A673 (cell line): ENCODE measurements around the gene WDR38. TPM values are rescaled to one million over a fixed set of nuclear protein-coding genes. Genes with fewer than 3 reads are reported as not detected.

Experiments used
- BruUV-seq: library from RNA; stranded (reverse); fragments of 400-500 nt; replicated peaks from 2 replicates; lab custom pipeline; 2021; lab: Mats Ljungman, UMichigan
- CTCF ChIA-PET: fragments of 300-600 bp; sonication (Branson Sonifier 250); formaldehyde crosslinking; loops from one replicate; lab custom pipeline; 2022; ENCODE audit warnings: antibody characterized with exemption; lab: Charles Lee
- POLR2A ChIA-PET: fragments of 300-600 bp; sonication (Branson Sonifier 250); formaldehyde crosslinking; loops from one replicate; lab custom pipeline; 2022; ENCODE audit warnings: antibody characterized with exemption; ENCODE audit not compliant: low non-redundant PET; lab: Charles Lee
- DNase-seq: peaks from one replicate; pipeline ENCODE4 v3.0.0-alpha.2; 2015; ENCODE audit warnings: low spot score
- H3K27ac ChIP-seq: fragments of 200-600 bp; sonication (generic); 2 replicates; pipeline ENCODE4 v1.5.1; 2016; ENCODE audit warnings: mixed run types, low read depth, mild to moderate bottlenecking, mixed read lengths, antibody characterized with exemption, low read length; ENCODE audit not compliant: poor library complexity, severe bottlenecking
- H3K27me3 ChIP-seq: fragments of 200-600 bp; sonication (generic); replicated peaks from 2 replicates; pipeline ENCODE4 v1.6.1; 2017; ENCODE audit warnings: mixed run types, low read depth, mild to moderate bottlenecking, mixed read lengths, antibody characterized with exemption, low read length; ENCODE audit not compliant: insufficient read depth, poor library complexity
- H3K36me3 ChIP-seq: fragments of 200-600 bp; sonication (generic); 2 replicates; pipeline ENCODE4 v1.6.1; 2016; ENCODE audit warnings: mixed run types, mild to moderate bottlenecking, mixed read lengths, antibody characterized with exemption, low read length; ENCODE audit not compliant: insufficient read depth, poor library complexity, severe bottlenecking
- H3K4me1 ChIP-seq: fragments of 200-600 bp; sonication (generic); 2 replicates; pipeline ENCODE4 v1.6.1; 2017; ENCODE audit warnings: mixed run types, mild to moderate bottlenecking, mixed read lengths, antibody characterized with exemption, low read length; ENCODE audit not compliant: insufficient read depth, poor library complexity, severe bottlenecking
- H3K4me3 ChIP-seq: fragments of 200-600 bp; sonication (generic); 2 replicates; pipeline ENCODE4 v1.5.1; 2016; ENCODE audit warnings: low read depth, mixed run types, mild to moderate bottlenecking, mixed read lengths, low read length; ENCODE audit not compliant: poor library complexity, severe bottlenecking
- H3K9me3 ChIP-seq: fragments of 200-600 bp; sonication (generic); 2 replicates; pipeline ENCODE4 v1.6.1; 2016; ENCODE audit warnings: mixed run types, low read depth, mild to moderate bottlenecking, mixed read lengths, antibody characterized with exemption, low read length; ENCODE audit not compliant: poor library complexity, severe bottlenecking
- CTCF ChIP-seq: fragments of 300-800, 200-600 bp; sonication (generic); conservative IDR thresholded peaks from 2 replicates; pipeline ENCODE4 v1.5.1; 2017; ENCODE audit warnings: low read depth, mild to moderate bottlenecking, antibody characterized with exemption, low read length, moderate library complexity, mixed read lengths
- EZH2 ChIP-seq: fragments of 200-600 bp; sonication (generic); IDR thresholded peaks from 2 replicates; pipeline ENCODE4 v1.6.1; 2017; ENCODE audit warnings: borderline replicate concordance, low read depth, mild to moderate bottlenecking, mixed read lengths, antibody characterized with exemption, low read length; ENCODE audit not compliant: poor library complexity, severe bottlenecking
- intact Hi-C: fragments of 100-400 bp; cut with micrococcal nuclease; formaldehyde crosslinking; loops from one replicate; pipeline ENCODE4 v1.10.0; 2022; ENCODE audit not compliant: unreplicated experiment
- total RNA-seq: library from RNA; stranded (reverse); gene quantifications from 2 replicates; pipeline ENCODE4 v1.2.3, GENCODE V29; 2021

Gene WDR38
- total RNA-seq, 1 experiment from 2014 or later = not detected

- no peaks in the 10 kb centered on the region for H3K4me1 ChIP-seq
- H3K27ac ChIP-seq = no peak overlapping the region
- ChIA-PET CTCF (interaction anchor here (0.8 kb wide), 1 partner anchor 9 kb away, joined by 3 read pairs; no protein-coding TSS in a partner anchor), POLR2A (no interaction called here)
- H3K36me3 ChIP-seq = peaks cover 12% of the 10 kb centered on the region
- TF ChIP-seq CTCF (no peak), EZH2 (no peak)
- no peaks in the 10 kb centered on the region for H3K27me3 ChIP-seq
- no peaks in the 10 kb centered on the region for H3K9me3 ChIP-seq
- no TSS peak for BruUV-seq
- DNase-seq = no peak
- no peak overlapping the region for H3K4me3 ChIP-seq
- intact Hi-C loops = no loop called here
These were observed 33.7 kb downstream of the WDR38 start for GRCh38 chr9:124886866-124887492.

DNA sequence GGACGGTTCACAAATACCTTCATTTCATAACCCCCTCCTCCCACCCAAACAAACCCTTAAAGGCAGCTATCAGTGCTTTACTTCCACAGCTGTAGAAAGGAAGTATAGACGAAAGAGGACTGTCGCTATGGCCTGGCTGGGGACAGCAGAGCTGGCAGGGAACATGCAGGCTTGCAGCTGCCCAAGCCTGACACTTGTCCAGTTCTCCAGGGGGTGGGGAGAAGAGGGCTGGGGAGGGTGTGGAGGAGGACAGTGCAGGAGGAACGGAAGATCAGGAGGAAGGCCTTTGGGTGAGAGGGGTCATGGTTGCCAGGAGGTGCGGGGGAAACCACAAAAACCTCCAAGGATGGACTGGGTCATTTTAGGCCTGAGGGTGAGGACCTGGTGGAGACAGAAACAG, 34.6 kb downstream of the WDR38 start:
- Histone ChIP-seq H3K36me3 (peaks cover 12% of the 10 kb centered on the region), H3K4me3 (no peak overlapping the region), H3K27ac (no peak overlapping the region), H3K27me3 (no peaks in the 10 kb centered on the region), H3K4me1 (no peaks in the 10 kb centered on the region), H3K9me3 (no peaks in the 10 kb centered on the region)
- CTCF ChIA-PET = no interaction called here
- intact Hi-C loops = no loop called here
- no peak for DNase-seq
- no TSS peak for BruUV-seq
- POLR2A ChIA-PET = no interaction called here
- no peak for TF ChIP-seq CTCF
- TF ChIP-seq EZH2 = no peak

GRCh38 chr9:124889006-124889405, 35.7 kb downstream of the WDR38 start:
- intact Hi-C loops = no loop called here
- Histone ChIP-seq H3K36me3 (peaks cover 12% of the 10 kb centered on the region), H3K27ac (no peak overlapping the region), H3K9me3 (no peaks in the 10 kb centered on the region), H3K27me3 (no peaks in the 10 kb centered on the region), H3K4me1 (no peaks in the 10 kb centered on the region), H3K4me3 (no peak overlapping the region)
- DNase-seq = no peak
- TF ChIP-seq EZH2 = no peak
- ChIA-PET POLR2A (no interaction called here), CTCF (no interaction called here)
- BruUV-seq = no TSS peak

- TF ChIP-seq EZH2 (no peak), CTCF (no peak)
- CTCF ChIA-PET = no interaction called here
- Histone ChIP-seq H3K4me3 (no peak overlapping the region), H3K36me3 (peaks cover 12% of the 10 kb centered on the region), H3K9me3 (no peaks in the 10 kb centered on the region), H3K27ac (no peak overlapping the region), H3K27me3 (no peaks in the 10 kb centered on the region), H3K4me1 (peaks cover 6% of the 10 kb centered on the region)
- POLR2A ChIA-PET = no interaction called here
- intact Hi-C loops = no loop called here
- no peak for DNase-seq
- no TSS peak for BruUV-seq
These were observed 36.9 kb downstream of the WDR38 start for GRCh38 chr9:124890179-124890578.
